Stimulated activated CD8-positive, alpha-beta memory T cell treated with anti-CD3 and anti-CD28 coated beads, Interleukin-7, amount 100 ng/mL, for 24 hours (primary cell): ENCODE data around the gene EEF1AKMT3.
"Not testable (repeated sequence)": the region's sequence is repeated elsewhere in the genome, so short reads cannot be mapped to it uniquely, and the experiment has no call there.

ENCODE experiments used
- DNase-seq: peaks from one replicate; pipeline ENCODE4 v3.0.0-alpha.2; 2020; ENCODE audit warnings: low read depth

Gene EEF1AKMT3

GRCh38 chr12:57817990-57818331, 45.5 kb downstream of the EEF1AKMT3 start:
- not testable (repeated sequence) for DNase-seq

- DNase-seq = not testable (repeated sequence)
Measured at GRCh38 chr12:57820119-57820518, 47.7 kb downstream of the EEF1AKMT3 start.

GRCh38 chr12:57821015-57821414, 48.6 kb downstream of the EEF1AKMT3 start:
- not testable (repeated sequence) for DNase-seq

- no peak for DNase-seq
Measured at GRCh38 chr12:57821474-57822214, 49.2 kb downstream of the EEF1AKMT3 start.

- no peak for DNase-seq
Measured at GRCh38 chr12:57822392-57823130, 50.1 kb downstream of the EEF1AKMT3 start.

- no peak for DNase-seq
Measured at GRCh38 chr12:57823131-57823907, 50.9 kb downstream of the EEF1AKMT3 start.

GRCh38 chr12:57823908-57824640, 51.7 kb downstream of the EEF1AKMT3 start:
- DNase-seq = no peak

GRCh38 chr12:57825451-57825850, 53.0 kb downstream of the EEF1AKMT3 start:
- DNase-seq = no peak

GRCh38 chr12:57826400-57826799, 54.0 kb downstream of the EEF1AKMT3 start:
- no peak for DNase-seq

- DNase-seq = no peak
Measured at GRCh38 chr12:57826966-57827365, 54.6 kb downstream of the EEF1AKMT3 start.

GRCh38 chr12:57829025-57829777, 56.8 kb downstream of the EEF1AKMT3 start:
- no peak for DNase-seq

- DNase-seq = no peak
Measured at GRCh38 chr12:57830393-57830792, 58.0 kb downstream of the EEF1AKMT3 start.
